ENCODE results near the gene SGPL1.

The SGPL1 gene

DNA sequence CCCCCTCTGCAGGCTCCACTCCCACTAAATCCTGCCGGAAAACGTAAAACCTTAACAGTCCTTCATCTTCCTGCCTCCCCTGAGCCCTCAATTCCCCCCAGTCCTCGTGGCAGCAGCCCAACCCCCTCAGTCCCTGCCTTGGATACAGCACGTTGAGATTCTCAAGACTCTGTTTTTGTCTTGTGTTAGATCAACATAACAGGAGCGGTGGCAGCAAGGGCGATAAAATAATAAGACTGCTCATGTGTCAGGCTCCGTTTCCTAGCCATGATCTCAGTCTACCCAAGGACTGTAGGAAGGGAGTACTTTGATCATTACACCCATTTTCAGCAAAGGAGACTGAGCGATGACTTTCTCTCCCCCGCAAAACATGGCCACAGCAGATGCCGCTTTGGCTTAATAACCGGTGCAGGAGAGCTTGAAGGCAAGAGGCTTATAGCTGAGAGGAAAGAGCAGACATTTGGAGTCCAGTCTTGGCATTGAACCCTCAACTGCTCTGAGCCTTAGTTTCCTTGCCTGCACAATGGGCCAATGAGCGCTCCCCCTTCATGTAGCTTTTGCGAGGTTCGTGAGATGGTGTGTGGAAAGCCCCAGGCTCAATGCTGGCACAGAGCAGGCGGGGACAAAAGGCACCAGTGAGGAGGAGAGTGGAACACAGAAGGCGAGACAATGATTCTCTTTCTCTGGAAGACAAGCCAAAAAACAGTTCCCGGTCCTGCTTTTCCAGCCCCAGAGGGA is 114.7 kb downstream of the SGPL1 start:
- Histone ChIP-seq H3K27ac (ENCODE audit: low read depth, low read length) (no peak overlapping the region), H3K36me3 (ENCODE audit: control insufficient read depth in 1 of 2, insufficient read depth in 2 of 2, low read length in 2 of 2) (no peaks in the 10 kb centered on the region), H3K4me1 (ENCODE audit: control insufficient read depth in 1 of 2, insufficient read depth in 2 of 2, low read length in 2 of 2) (peaks cover 0 to 4% of the 10 kb centered on the region in 2 donors), H3K4me3 (ENCODE audit: low read depth in 1 of 2, low read length in 2 of 2) (no peak overlapping the region), H3K9me3 (ENCODE audit: control insufficient read depth in 1 of 2, low read length in 2 of 2) (no peaks in the 10 kb centered on the region), H3K9ac (ENCODE audit: low read depth in 1 of 2, low read length in 2 of 2) (no peak overlapping the region), H3K27me3 (ENCODE audit: control insufficient read depth in 1 of 2, insufficient read depth in 2 of 2, low read length in 2 of 2) (peaks cover 0 to 25% of the 10 kb centered on the region in 2 donors)

Data from duodenal mucosa (tissue), 2 donors.